HCEC 1CT (cell line): ENCODE results near the gene SLC25A33.

ENCODE experiments used
- DNase-seq: peaks from one replicate; pipeline ENCODE4 v3.0.0-alpha.2; 2017

The SLC25A33 gene

GRCh38 chr1:9628541-9629444 is 89.5 kb downstream of the SLC25A33 start:
- DNase-seq: no peak

GRCh38 chr1:9629445-9630201 is 90.4 kb downstream of the SLC25A33 start:
- DNase-seq: no peak

- no peak for DNase-seq
These were observed 91.3 kb downstream of the SLC25A33 start for GRCh38 chr1:9630331-9631111.

GRCh38 chr1:9631613-9632012 is 92.3 kb downstream of the SLC25A33 start:
- DNase-seq: no peak

GRCh38 chr1:9633493-9633892 is 94.2 kb downstream of the SLC25A33 start:
- no peak for DNase-seq

GRCh38 chr1:9634582-9634981 is 95.3 kb downstream of the SLC25A33 start:
- no peak for DNase-seq
